GM21360 (cell line): ENCODE measurements around the gene APPBP2.
"Not testable (repeated sequence)": the region's sequence is repeated elsewhere in the genome, so short reads cannot be mapped to it uniquely, and the experiment has no call there.

Experiments
- ATAC-seq: cut with Tn5 transposase; IDR thresholded peaks from one replicate; pipeline ENCODE4 v1.9.1; 2021; ENCODE audit warnings: mild to moderate bottlenecking, moderate library complexity; ENCODE audit not compliant: unreplicated experiment

Gene APPBP2, protein sequence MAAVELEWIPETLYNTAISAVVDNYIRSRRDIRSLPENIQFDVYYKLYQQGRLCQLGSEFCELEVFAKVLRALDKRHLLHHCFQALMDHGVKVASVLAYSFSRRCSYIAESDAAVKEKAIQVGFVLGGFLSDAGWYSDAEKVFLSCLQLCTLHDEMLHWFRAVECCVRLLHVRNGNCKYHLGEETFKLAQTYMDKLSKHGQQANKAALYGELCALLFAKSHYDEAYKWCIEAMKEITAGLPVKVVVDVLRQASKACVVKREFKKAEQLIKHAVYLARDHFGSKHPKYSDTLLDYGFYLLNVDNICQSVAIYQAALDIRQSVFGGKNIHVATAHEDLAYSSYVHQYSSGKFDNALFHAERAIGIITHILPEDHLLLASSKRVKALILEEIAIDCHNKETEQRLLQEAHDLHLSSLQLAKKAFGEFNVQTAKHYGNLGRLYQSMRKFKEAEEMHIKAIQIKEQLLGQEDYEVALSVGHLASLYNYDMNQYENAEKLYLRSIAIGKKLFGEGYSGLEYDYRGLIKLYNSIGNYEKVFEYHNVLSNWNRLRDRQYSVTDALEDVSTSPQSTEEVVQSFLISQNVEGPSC

DNA sequence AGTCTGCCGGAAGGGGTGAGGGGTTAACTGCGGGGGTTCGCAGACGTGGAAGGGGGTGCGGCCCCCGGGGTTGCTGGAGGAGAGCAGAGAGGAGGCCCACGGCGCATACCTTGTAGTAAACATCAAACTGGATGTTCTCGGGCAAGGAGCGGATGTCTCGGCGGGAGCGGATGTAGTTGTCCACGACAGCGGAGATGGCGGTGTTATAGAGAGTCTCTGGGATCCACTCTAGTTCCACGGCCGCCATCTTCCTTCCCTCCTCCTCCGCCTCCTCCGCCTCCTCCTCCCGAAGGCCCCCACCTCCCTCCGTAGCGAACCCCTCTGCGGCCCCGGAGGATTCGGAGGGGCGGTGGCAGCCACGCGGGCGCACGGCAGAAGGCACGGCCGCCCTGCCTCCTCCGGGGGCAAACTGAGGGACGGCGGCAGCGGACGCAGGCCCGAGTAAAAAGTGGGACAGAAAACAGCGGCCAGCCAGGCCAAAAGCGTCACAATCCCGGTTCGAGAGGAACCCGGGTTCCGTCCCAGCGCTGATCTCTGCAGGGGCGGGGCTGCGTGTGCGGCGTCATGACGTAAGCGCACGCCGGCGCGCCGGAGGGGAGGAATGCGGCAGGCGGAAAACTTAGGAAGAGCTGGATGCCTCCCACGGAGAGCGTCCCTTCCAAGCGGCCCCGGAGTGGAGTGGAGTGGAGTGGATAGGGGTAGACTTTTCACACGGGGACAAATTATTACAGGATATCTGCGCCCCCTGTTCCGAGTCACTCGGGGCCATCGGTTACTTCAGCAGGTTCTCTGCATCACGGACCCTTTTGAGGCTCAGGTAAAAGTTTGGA lies at the start of gene APPBP2:
APPBP2 (minus strand) TSS at position 558 of the 830 bp plus-strand sequence; CDS start at position 247, 311 bp downstream.
- ATAC-seq: peak; percentile 75

DNA sequence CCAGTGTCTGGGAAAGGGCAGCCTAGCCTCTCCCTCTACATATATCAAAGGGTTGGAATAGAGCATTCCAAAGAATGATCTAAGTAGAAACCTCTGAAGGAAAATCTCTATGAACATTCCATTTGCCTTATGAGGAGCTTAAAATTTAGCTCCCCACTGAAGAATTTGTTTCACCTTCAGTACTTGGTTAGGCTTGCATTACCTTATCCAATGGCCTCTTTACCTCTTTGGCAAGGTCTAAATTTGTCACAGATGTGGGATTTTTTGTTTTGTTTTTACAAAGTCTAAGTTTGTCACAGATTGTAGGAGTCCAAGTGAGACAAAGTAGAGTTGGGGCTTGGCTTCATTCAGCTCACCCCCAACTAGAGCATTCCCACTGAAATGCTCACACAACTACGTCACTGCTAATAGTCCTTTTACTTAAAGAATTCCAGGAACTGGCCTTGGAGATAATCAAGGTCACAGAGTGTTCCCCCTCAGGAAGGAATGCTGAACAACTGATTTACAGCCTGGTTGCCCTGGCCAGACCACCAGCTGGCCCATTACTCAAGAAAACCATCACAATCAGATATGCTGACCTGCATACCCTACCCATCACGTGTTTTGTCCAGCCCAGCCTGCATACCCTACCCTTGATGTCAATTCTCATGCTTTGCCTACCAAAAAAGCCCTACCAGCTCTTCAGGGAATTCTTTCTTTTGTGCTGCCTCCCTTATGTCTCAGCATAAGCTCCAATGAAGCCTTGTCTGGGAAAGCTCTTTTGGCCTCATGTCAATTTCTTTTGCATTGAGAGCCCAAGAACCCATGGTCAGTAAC lies 47.4 kb upstream of the APPBP2 start:
- ATAC-seq: no peak

DNA sequence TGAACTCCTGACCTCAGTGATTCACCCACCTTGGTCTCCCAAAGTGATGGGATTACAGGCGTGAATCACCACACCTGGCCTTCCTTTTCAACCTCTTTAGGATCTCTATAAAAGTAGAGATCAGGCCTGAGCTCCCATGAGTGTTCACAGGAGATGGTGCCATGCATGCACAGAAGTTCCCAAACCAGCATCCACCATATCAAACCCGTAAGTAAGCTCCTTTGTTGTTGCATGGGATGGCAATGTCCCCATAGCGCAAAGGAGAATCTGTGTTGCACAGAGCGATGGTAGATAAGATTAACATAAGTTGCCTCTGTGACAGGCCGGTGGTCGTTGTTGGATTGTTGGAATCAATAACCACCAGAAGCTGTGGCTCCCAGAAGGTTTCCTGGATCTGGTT lies 39.2 kb upstream of the APPBP2 start:
- ATAC-seq: no peak

DNA sequence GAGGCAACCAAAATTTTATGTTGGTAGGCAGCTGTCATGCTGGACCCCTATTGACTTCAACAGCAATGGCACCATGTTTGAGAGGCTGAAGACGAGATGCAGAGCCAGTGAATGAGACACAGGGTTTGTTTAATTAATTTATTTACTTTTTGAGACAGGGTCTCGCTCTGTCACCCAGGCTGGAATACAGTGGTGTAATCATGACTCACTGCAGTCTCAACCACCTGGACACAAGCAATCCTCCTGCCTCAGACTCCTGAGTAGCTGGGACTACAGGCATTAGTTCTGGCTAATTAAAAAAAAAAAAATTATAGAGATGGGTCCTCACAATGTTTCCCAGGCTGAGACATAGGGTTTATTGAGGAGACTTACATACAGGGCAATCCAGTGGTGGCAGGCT lies 37.7 kb upstream of the APPBP2 start:
- no peak for ATAC-seq

DNA sequence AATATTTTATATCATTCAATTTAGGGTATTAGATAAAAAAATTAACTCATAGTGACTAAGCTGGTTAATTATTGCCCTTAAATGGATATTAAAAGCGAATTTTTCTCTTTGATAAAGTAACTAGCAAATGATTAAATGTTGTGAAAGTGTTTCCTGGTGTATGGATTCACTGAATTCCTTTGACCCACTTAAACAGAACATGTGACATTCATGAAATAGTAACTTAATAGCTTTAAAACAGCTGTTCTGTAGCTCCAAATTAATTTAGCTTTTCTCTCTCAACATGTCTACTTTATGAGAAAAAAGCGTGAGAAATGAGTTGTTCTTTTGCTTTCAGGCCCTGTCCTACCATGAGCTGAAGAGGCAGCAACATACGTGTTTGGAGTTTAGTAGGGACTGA lies 36.4 kb upstream of the APPBP2 start:
- no peak for ATAC-seq

DNA sequence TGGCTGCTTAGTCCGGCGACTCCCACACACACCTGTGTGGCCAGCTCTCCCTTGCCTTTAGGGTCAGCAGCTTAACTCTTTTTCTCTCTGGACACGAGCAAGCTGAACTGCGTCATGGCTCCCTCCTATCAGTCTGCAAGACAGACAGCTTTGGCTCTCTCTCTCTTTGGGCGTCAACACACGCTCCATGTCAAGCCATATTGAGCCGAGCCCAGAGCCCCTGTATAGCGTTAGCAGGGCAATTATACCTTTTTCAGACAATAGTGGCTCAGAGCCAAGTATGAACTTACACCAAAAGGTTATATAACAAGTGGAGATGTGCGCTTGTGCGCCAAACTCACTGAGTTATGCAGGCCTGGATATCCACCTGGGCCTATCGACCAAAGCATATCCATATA lies 34.8 kb upstream of the APPBP2 start:
- ATAC-seq: no peak

DNA sequence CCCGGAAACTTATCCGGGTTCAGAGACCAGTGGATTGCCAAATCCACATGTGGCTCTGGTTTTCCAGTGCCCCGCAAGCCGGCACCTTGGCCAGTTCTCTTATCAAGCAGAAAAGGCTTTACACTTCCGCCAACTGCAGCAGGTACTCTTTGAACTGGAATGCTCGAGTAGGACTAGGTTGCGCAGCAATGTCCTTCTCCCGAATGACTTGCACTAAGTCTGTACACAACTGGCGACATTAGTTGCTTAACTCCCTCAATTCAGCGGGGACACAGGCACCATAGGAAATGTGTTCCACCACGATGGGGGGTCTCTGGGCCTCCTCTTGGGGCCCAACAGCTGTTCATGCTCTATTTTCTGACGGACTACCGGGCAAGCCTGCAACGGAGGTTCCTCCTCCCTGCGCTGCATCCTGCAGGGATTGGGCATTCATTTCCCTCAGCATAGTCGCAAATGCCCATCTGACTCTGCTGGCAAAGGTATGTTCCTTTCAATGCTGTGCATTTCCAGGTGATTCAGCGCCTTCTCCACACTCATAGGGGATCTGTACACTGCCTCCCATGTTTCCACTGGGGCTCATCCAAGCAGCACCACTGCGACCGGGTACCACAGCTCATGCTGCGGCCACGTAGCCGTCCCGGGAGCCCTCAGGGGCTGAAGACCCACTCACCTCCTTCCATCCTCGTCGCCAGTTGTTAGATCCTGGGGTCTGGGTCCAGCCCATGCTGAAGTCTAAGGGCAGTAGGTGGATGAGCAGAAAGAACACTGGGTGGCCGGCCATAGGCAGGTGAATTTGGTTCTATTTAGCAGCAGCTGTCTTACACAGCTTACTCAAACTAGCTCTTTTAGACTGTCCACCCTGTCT lies 34.2 kb upstream of the APPBP2 start:
- no peak for ATAC-seq

DNA sequence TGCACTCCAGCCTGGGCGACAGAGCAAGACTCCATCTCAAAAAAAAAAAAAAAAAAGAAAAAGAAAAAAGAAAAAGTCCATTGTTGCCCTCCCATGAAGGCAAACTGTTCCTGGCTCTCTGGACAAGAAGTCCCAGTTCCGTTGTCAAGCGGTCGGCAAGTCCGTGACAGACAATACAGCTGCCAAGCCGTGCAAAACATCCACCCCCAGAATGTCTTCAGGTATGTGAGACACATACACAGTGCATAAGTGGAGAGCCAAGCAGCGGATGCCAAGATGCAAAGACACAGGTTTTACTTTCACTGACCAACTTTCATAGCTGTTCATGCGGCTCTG lies 33.6 kb upstream of the APPBP2 start:
- no peak for ATAC-seq

GRCh38 chr17:60557805-60558204 lies 31.8 kb upstream of the APPBP2 start:
- no peak for ATAC-seq

- ATAC-seq: no peak
Measured at GRCh38 chr17:60555786-60556185, 29.7 kb upstream of the APPBP2 start.

DNA sequence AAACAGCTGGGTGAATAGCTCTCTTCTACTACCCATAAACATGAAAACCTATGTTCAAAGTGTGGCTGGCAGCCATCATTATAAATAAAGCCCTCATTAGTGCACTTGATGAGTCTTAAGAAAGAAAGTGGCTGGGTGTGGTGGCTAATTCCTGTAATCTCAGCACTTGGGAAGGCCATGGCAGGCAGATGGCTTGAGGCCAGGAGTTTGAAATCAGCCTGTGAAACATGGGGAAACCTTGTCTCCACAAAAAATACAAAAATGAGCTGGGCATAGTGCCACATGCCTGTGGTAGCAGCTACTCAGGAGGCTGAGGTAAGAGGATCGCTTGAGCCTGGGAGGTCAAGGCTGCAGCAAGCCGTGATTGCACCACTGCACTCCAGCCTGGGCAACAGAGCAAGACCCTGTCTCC lies 28.3 kb upstream of the APPBP2 start:
- no peak for ATAC-seq

GRCh38 chr17:60552255-60552654 lies 26.2 kb upstream of the APPBP2 start:
- ATAC-seq: not testable (repeated sequence)

DNA sequence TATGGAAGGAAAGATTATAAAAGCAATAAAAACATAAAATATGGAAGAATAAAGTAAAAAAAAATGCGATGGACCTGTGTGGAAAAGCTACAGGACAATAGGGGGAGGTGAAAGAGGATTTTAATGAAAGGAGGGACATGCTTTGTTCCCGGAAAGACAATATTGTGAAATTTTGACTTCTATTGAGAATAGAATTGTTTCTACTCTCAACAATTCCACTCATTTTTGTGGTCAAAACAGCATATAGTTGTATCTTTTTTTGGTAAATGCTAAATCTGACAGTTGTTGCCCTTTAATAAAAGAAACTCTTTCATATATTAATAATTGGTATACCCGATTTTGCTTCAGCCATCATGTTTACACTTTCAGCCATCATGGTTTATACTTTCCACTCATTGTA lies 22.9 kb upstream of the APPBP2 start:
- no peak for ATAC-seq

DNA sequence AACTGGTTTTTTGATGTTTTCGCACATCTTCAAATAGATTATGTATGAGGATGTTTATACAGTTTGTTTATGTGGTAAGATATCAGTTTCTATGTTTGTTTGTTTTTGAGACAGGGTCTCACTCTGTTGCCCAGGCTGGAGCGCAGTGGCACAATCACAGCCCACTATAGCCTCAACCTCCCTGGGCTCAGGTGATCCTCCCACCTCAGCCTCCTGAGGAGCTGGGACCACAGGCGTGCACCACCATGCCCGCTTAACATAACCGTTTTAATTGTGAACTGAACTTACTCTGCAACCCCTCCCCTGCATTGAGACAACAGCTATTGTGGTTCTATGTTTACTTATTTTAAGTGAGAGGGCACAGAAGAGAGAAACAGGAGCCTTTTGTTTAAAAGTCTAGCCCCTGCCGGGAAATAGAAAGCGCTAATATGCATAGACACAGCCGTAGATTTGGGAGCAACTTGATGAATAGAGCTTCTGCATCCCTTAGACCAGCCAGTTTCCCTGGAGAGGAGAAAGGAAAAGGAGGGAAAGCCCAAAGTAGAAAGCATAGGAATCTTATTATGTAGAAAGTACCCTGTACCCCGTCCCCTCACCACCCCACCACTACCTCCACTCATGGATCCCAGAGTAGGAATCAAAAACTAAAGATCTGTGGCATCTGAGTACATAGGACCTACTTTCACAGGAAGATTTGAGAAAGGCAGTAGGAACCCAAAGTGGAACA lies 19.6 kb upstream of the APPBP2 start:
- ATAC-seq: no peak

GRCh38 chr17:60542071-60542470 lies 16.0 kb upstream of the APPBP2 start:
- no peak for ATAC-seq

GRCh38 chr17:60540460-60540859 lies 14.4 kb upstream of the APPBP2 start:
- ATAC-seq: no peak

GRCh38 chr17:60539807-60540206 lies 13.8 kb upstream of the APPBP2 start:
- no peak for ATAC-seq

DNA sequence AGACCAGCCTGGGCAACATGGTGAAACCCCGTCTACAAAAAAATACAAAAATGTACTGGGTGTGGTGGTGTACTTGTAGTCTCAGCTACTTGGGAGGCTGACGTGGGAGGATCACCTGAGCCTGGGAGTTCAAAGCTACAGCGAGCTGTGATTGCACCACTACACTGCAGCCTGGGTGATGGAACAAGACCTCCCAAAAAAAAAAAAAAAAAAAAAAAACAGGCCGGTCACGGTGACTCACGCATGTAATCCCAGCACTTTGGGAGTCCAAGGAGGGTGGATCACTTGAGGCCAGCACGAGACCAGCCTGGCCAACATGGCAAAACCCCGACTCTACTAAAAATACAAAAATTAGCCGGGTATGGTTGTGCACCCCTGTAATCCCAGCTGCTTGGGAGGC lies 12.7 kb upstream of the APPBP2 start:
- no peak for ATAC-seq
